HCT116 (cell line): ENCODE measurements around the gene EGFR. TPM values are rescaled to one million over a fixed set of nuclear protein-coding genes. Genes with fewer than 3 reads are reported as not detected.

Experiments
- ATAC-seq: fragments of 200-7000 bp; cut with Tn5 transposase; 2 replicates; pipeline ENCODE4 v1.9.1; 2020; ENCODE audit warnings: mild to moderate bottlenecking, moderate library complexity
- BruUV-seq: library from RNA; stranded (reverse); fragments of 400-500 nt; replicated peaks from 2 replicates; lab custom pipeline; 2021; lab: Mats Ljungman, UMichigan
- CTCF ChIA-PET: fragments of 300-600 bp; sonication (Branson Sonifier 250); formaldehyde crosslinking; loops from one replicate; lab custom pipeline; 2021; ENCODE audit warnings: antibody characterized with exemption; lab: Charles Lee
- POLR2A ChIA-PET: fragments of 300-600, 350-600 bp; sonication (Branson Sonifier 250); formaldehyde crosslinking; loops from one replicate; lab custom pipeline; 2021; ENCODE audit warnings: antibody characterized with exemption; lab: Charles Lee
- RAD21 ChIA-PET, 2 experiments: fragments of 300-600 bp; sonication (Branson Sonifier 250); formaldehyde crosslinking; loops; one replicate each; lab custom pipeline; 2023; ENCODE audit warnings: low total read pairs in 2 of 2; ENCODE audit not compliant: uncharacterized antibody in 2 of 2, unreplicated experiment in 2 of 2, low non-redundant PET in 1 of 2; lab: Charles Lee
- DNase-seq: peaks from one replicate; pipeline ENCODE4 v3.0.0-alpha.2; 2010; ENCODE audit warnings: low read depth, low spot score
- H2AFZ ChIP-seq: fragments of 200-600 bp; shearing (Covaris generic), sonication (generic); 2 replicates; pipeline ENCODE4 v1.6.1; 2017; ENCODE audit warnings: low read depth, mixed run types, mixed read lengths, antibody characterized with exemption, low read length; ENCODE audit not compliant: poor library complexity, severe bottlenecking
- H3K27ac ChIP-seq: 2 replicates; pipeline ENCODE4 v1.5.1; 2012; ENCODE audit warnings: low read depth, low read length
- H3K27me3 ChIP-seq: fragments of 200-600 bp; sonication (generic); 2 replicates; pipeline ENCODE4 v1.6.1; 2016; ENCODE audit warnings: mixed run types, low read length, mixed read lengths; ENCODE audit not compliant: insufficient read depth
- H3K36me3 ChIP-seq, 2 experiments: fragments of 200-500 bp in 1 of 2; fragments of 200-600 bp in 1 of 2; sonication (Bioruptor generic) in 1 of 2; sonication (generic) in 1 of 2; 2 replicates each; pipeline versions ENCODE4 v1.5.1 to v1.6.1; 2014 to 2016; ENCODE audit warnings: low read length in 2 of 2, inconsistent platforms in 1 of 2, mixed read lengths in 1 of 2, mixed run types in 1 of 2; ENCODE audit not compliant: insufficient read depth in 2 of 2, control insufficient read depth in 1 of 2
- H3K4me1 ChIP-seq, 2 experiments: fragments of 200-600 bp in 1 of 2; sonication (generic) in 1 of 2; 2 replicates each; pipeline versions ENCODE4 v1.5.1 to v1.6.1; 2012 to 2017; ENCODE audit warnings: low read length in 2 of 2, inconsistent platforms in 1 of 2, mild to moderate bottlenecking in 1 of 2, mixed read lengths in 1 of 2, mixed run types in 1 of 2, moderate library complexity in 1 of 2; ENCODE audit not compliant: insufficient read depth in 2 of 2, control insufficient read depth in 1 of 2
- H3K4me2 ChIP-seq: fragments of 200-600 bp; sonication (generic); 2 replicates; pipeline ENCODE4 v1.6.1; 2017; ENCODE audit warnings: mixed run types, low read length, mixed read lengths
- H3K4me3 ChIP-seq, 2 experiments: fragments of 200-600 bp in 1 of 2; sonication (generic) in 1 of 2; replicated peaks in 1 of 2; 2 replicates each; pipeline ENCODE4 v1.5.1; 2011 to 2016; ENCODE audit warnings: low read length in 2 of 2, control low read depth in 1 of 2, low read depth in 1 of 2, mild to moderate bottlenecking in 1 of 2, mixed read lengths in 1 of 2, mixed run types in 1 of 2
- H3K79me2 ChIP-seq: fragments of 200-600 bp; sonication (generic); 2 replicates; pipeline ENCODE4 v1.6.1; 2017; ENCODE audit warnings: mild to moderate bottlenecking, mixed run types, low read length, moderate library complexity, mixed read lengths; ENCODE audit not compliant: insufficient read depth
- H3K9ac ChIP-seq: fragments of 200-600 bp; sonication (generic); 2 replicates; pipeline ENCODE4 v1.6.1; 2016; ENCODE audit warnings: low read length, mixed read lengths
- H3K9me2 ChIP-seq: fragments of 200-600 bp; sonication (generic), shearing (Covaris generic); 2 replicates; pipeline ENCODE4 v1.6.1; 2017; ENCODE audit warnings: mixed run types, mild to moderate bottlenecking, moderate library complexity; ENCODE audit not compliant: insufficient read depth
- H3K9me3 ChIP-seq, 2 experiments: fragments of 200-500 bp in 1 of 2; fragments of 200-600 bp in 1 of 2; sonication (Bioruptor generic) in 1 of 2; sonication (generic) in 1 of 2; 2 replicates each; pipeline ENCODE4 v1.6.1; 2014 to 2017; ENCODE audit warnings: low read length in 2 of 2, mixed read lengths in 2 of 2, inconsistent platforms in 1 of 2, low read depth in 1 of 2, mild to moderate bottlenecking in 1 of 2, mixed run types in 1 of 2, moderate library complexity in 1 of 2; ENCODE audit not compliant: control insufficient read depth in 1 of 2, insufficient read depth in 1 of 2
- H4K20me1 ChIP-seq: fragments of 200-600 bp; sonication (generic), shearing (Covaris generic); 2 replicates; pipeline ENCODE4 v1.6.1; 2017; ENCODE audit warnings: mixed run types, mild to moderate bottlenecking, moderate library complexity; ENCODE audit not compliant: insufficient read depth
- CBX3 ChIP-seq: IDR thresholded peaks from 2 replicates; pipeline ENCODE4 v1.6.1; 2012; ENCODE audit warnings: low read depth
- CEBPB ChIP-seq: IDR thresholded peaks from 2 replicates; pipeline ENCODE4 v1.6.1; 2012; ENCODE audit warnings: low read depth
- POLR2A ChIP-seq: IDR thresholded peaks from 2 replicates; pipeline ENCODE4 v1.7.0; 2011; ENCODE audit warnings: borderline replicate concordance; ENCODE audit not compliant: insufficient read depth, insufficient read length; ENCODE audit errors: extremely low read depth
- POLR2AphosphoS5 ChIP-seq: IDR thresholded peaks from 2 replicates; pipeline ENCODE4 v1.6.1; 2011; ENCODE audit warnings: mild to moderate bottlenecking, low read depth, low read length, moderate library complexity
- SP1 ChIP-seq: IDR thresholded peaks from 2 replicates; pipeline ENCODE4 v1.6.1; 2012; ENCODE audit warnings: low read depth
- SRF ChIP-seq: IDR thresholded peaks from 2 replicates; pipeline ENCODE4 v1.6.1; 2012; ENCODE audit warnings: low read depth
- ZFX ChIP-seq: fragments of 450-650 bp; IDR thresholded peaks from 2 replicates; pipeline ENCODE4 v1.6.1; 2017
- intact Hi-C: fragments of 100-400 bp; cut with micrococcal nuclease; formaldehyde crosslinking; loops from 2 replicates; pipeline ENCODE4 v1.10.0; 2022
- total RNA-seq: library from RNA; stranded (reverse); gene quantifications from one replicate; pipeline ENCODE4 v1.2.1, GENCODE V29; 2021; ENCODE audit not compliant: unreplicated experiment
- TF ChIP-seq, protein P1 (sequence below): IDR thresholded peaks from 2 replicates; pipeline ENCODE4 v1.6.1; 2012

EGFR gene
- total RNA-seq, 1 experiment from 2014 or later, result 71.5 TPM

DNA sequence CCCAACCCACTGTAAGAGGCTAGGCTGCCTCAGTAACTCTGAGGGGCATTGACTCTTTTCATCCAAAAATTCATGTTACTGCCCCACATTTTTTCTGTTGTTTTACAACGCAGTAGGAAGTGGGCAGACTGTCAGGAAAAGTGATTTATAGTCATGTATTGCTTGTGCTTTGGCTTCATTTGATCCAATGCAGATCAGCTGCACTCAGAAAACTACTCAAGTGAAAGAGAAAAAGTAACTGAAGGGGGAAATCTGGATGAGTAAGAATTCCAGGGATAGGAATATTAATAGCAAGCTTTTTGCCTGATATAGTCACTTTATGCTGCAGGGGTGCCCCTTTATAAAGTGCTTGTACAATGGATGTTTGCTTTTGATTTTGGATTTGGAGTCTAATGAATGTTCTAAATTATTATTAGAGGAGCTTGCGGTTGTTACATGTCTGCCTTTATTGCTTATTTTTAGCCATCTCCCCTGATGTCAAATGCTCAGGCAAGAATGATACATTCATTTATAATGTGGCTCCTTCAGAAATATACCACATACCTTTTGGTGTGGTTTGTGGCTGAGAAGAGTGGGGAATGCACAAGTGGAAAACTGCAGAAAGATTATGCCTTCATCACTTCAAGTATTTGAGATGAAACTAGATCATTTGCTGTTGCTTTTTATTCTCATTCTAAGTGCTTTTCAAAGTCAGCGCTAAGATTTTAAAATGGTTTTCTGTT lies 86.1 kb downstream of the EGFR start:
- Histone ChIP-seq H3K9me2 (no peaks in the 10 kb centered on the region), H2AFZ (no peak overlapping the region), H3K36me3 (no peaks in the 10 kb centered on the region), H3K4me3 (no peak overlapping the region), H3K27ac (peak overlapping the region; percentile 27), H3K9me3 (no peaks in the 10 kb centered on the region), H3K4me2 (peak overlapping the region; percentile 16), H3K27me3 (no peaks in the 10 kb centered on the region), H3K9ac (no peak overlapping the region), H3K4me1 (peaks cover 45 to 65% of the 10 kb centered on the region in 2 experiments)
- intact Hi-C loops, result no loop called here
- CTCF ChIA-PET, result no interaction called here
- DNase-seq, result no peak
- TF ChIP-seq ZFX, result no peak
- 0 out of 2 replicates have a peak, but pooled peaks have one; percentile 9 for TF ChIP-seq CEBPB
- TF ChIP-seq SP1, result peak; percentile 34
- TF ChIP-seq, all 23 proteins: peak for 2
- ChIA-PET POLR2A (no interaction called here), RAD21 (no interaction called here)
- BruUV-seq, result no TSS peak
- Histone ChIP-seq H3K79me2 (peaks cover 61% of the 10 kb centered on the region), H4K20me1 (no peaks in the 10 kb centered on the region)
- no peak for ATAC-seq

DNA sequence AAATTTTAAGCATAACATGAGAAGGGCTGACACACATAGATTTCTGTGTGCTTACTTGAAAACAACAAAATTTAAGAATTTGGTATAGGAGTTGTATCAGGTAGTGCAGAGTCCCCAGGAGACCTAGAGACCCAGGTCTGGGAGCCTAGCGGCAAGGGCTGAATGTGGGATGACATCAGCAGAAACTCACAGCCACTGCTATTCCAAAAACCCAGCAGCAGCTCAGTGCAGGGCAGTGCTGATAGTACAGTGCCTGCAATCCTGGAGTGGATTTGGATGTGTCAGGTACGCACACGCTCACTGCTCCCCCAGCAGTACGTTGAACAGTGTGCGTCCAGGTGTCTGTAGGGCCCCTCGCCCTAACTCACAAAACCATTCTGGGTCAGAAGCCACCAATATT lies 87.1 kb downstream of the EGFR start:
- DNase-seq, result no peak
- Histone ChIP-seq H3K79me2 (peaks cover 72% of the 10 kb centered on the region), H3K9me3 (no peaks in the 10 kb centered on the region), H3K27me3 (no peaks in the 10 kb centered on the region), H3K4me3 (no peak overlapping the region), H3K4me1 (peaks cover 54 to 72% of the 10 kb centered on the region in 2 experiments), H4K20me1 (no peaks in the 10 kb centered on the region), H3K36me3 (no peaks in the 10 kb centered on the region), H3K27ac (no peak overlapping the region; the same call in 1 of the 2 replicates), H3K9ac (no peak overlapping the region), H2AFZ (no peak overlapping the region), H3K4me2 (peak overlapping the region; percentile 16), H3K9me2 (no peaks in the 10 kb centered on the region)
- intact Hi-C loops, result no loop called here
- ATAC-seq, result no peak
- ChIA-PET POLR2A (no interaction called here), RAD21 (no interaction called here), CTCF (no interaction called here)
- no peak for TF ChIP-seq SP1
- no peak for TF ChIP-seq POLR2A
- TF ChIP-seq, protein P1, sequence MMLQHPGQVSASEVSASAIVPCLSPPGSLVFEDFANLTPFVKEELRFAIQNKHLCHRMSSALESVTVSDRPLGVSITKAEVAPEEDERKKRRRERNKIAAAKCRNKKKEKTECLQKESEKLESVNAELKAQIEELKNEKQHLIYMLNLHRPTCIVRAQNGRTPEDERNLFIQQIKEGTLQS, result no peak
- no peak for TF ChIP-seq CBX3
- no peak for TF ChIP-seq SRF
- no peak for TF ChIP-seq POLR2AphosphoS5
- TF ChIP-seq CEBPB, result no peak
- no TSS peak for BruUV-seq
